KBM-7 (cell line): Measurements from ENCODE around the gene SAXO1.
"Not testable (repeated sequence)": the region's sequence is repeated elsewhere in the genome, so short reads cannot be mapped to it uniquely, and the experiment has no call there.

ENCODE experiments used
- DNase-seq: peaks from one replicate; pipeline ENCODE4 v3.0.0-alpha.2; 2015
- in situ Hi-C: fragments of 300-500 bp; cut with MboI; formaldehyde crosslinking; loops from 2 replicates; pipeline ENCODE4 v1.14.3; 2020; ENCODE audit warnings: low sequenced_read_pairs, low pct_unique_long_range_greater_than_20kb, mixed read lengths

Gene SAXO1

DNA sequence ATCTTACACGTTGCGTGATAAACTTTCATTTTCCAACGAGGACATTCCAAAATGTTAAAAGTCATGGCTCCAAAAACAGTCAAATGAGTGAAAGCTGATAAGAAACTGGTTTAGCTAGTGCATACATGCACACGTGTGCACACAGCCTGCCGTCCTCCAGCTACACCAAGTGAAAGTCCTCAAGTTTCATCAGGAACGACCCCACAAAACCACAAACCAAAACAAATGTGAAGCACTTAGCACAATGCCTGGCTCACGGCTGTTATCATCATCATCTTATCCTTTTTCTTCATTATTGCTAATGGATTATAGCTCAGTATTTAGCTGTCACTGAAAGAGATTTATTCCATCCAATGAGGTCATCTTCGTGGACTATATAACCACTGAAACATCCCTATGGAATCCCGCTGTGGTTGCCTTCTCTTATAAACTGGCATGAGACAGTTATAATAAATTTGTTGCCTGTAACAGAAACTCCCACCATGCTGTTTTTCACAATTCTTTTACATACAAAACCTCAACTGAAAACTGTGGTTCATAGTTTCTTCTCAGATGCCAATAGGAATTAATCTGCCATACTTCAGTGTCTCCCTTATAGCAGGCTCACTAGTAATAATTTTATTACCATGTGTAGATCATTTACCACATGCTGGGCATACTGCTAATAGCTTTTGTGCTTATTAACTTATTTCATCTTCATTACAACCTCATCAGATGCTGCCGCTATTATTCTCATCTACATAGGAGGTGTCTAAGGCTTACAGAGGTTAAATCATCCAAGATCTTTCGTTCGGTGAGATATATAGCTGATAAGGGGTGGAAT lies 56.1 kb downstream of the SAXO1 start:
- DNase-seq, result peak; percentile 7
- in situ Hi-C loops, result no loop called here

DNA sequence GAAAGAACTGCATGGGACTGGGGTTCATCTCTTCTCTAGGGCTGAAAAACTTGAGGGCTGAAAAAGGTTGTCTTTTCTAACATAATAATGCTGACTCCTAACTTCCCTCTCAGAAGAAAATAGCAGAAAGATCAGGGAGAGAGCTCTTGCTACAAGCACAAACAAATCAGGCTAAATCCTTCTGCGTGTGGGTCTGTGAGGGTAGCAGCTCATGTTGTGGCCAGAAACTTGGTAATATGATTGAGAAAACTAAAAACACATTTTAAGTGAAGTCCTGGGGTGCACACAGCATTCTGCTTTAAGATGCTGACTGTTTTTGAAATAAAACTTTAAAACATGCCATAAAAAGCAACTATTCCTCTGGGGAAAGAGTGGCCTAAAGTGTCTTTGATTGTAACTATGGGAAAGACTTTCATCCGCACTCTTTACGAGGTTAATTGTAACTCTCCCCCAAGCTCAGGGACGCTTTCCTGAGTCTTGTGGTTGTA lies 56.7 kb downstream of the SAXO1 start:
- in situ Hi-C loops, result no loop called here
- no peak for DNase-seq

GRCh38 chr9:18973348-18973747 lies 59.7 kb downstream of the SAXO1 start:
- no peak for DNase-seq
- in situ Hi-C loops, result no loop called here

GRCh38 chr9:18972675-18973074 lies 60.3 kb downstream of the SAXO1 start:
- in situ Hi-C loops, result no loop called here

GRCh38 chr9:18971909-18972308 lies 61.1 kb downstream of the SAXO1 start:
- no peak for DNase-seq
- in situ Hi-C loops, result no loop called here

More at GRCh38 chr9:18972675-18973074, 60.3 kb downstream of the SAXO1 start:
- DNase-seq, result no peak

DNA sequence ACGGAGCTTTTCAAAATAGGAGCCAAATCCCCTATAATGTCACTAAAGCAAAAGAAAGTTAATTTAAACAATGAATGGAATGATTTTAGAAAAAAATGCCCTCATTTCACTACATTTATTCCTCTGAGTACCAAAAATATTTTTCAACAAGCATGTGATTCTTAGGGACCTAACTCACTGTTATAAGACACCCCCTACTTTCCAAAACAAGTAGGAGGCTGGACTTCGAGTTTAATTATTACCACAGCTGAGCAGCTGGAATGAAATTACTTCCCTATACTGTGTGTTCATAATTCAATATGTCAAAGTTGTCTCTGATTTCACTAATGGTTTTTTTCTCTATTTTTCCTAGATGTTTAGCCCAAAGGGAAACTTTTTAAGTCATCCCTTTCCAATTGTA lies 61.6 kb downstream of the SAXO1 start:
- no peak for DNase-seq
- in situ Hi-C loops, result no loop called here

- DNase-seq, result no peak
- in situ Hi-C loops, result no loop called here
These were observed 62.6 kb downstream of the SAXO1 start for GRCh38 chr9:18970393-18970792.

GRCh38 chr9:18969128-18969527 lies 63.9 kb downstream of the SAXO1 start:
- in situ Hi-C loops, result no loop called here

DNA sequence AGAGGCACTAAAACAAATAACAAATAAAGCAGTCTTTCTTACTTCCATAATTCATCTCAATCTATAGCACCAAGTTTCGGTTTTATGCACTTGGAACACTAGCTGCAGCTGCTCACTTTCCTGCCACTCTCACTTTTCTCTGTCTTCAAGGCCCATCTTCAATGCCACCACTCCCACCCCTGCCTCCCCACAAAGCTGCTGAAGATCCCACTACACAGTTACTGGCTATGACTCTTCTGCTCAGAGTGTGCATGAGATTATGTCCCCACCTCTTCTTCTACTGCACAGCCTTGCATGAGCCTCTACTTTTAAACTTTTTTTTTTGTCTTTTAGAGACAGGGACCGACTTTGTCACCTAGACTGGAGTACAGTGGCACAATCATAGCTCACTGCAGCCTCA lies 77.4 kb downstream of the SAXO1 start:
- no peak for DNase-seq
- in situ Hi-C loops, result no loop called here

More at GRCh38 chr9:18969128-18969527, 63.9 kb downstream of the SAXO1 start:
- DNase-seq, result no peak

GRCh38 chr9:18951936-18952335 lies 81.1 kb downstream of the SAXO1 start:
- DNase-seq, result no peak
- in situ Hi-C loops, result no loop called here

DNA sequence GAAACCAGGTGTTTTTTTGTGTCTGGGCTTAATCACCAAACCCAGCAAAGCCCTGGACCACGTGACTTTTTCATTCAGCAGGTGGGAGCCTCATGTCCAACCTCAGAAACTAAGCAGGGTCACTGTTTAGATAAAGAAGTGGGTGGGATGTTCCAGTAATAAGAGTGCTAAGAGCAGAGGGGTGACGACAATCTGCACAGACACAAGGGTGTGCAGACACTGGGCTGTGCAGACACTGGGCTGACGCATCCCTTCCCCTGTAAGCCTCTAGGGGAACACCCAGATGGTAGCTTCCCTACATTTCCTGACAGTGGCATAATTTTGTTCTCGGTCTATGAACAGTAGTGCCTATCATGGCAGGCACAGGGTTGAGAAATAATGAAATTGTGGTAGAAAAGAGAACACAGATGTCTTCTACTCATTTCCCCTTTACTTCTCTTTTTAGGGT lies 85.1 kb downstream of the SAXO1 start:
- peak; percentile 10 for DNase-seq
- in situ Hi-C loops, result no loop called here

DNA sequence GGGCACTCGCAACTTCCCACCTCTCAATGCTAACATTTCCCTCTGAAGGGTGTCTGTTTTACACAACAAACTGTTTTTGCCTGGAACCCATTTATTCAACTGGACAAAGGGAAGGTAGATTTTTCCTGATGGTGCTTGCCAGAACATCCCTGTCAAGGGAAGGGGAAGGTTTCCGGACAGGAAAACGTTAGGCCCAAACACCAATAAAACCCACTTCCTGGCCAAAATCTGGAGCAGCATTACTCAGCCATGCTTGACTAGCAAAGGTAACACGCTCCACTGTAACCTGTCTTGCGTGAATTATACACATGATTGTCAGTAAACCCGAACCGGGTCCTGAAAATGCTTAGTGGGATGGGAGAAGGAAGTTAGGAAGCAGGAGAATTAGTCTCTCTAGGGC lies 90.2 kb downstream of the SAXO1 start:
- in situ Hi-C loops, result no loop called here
- DNase-seq, result no peak

DNA sequence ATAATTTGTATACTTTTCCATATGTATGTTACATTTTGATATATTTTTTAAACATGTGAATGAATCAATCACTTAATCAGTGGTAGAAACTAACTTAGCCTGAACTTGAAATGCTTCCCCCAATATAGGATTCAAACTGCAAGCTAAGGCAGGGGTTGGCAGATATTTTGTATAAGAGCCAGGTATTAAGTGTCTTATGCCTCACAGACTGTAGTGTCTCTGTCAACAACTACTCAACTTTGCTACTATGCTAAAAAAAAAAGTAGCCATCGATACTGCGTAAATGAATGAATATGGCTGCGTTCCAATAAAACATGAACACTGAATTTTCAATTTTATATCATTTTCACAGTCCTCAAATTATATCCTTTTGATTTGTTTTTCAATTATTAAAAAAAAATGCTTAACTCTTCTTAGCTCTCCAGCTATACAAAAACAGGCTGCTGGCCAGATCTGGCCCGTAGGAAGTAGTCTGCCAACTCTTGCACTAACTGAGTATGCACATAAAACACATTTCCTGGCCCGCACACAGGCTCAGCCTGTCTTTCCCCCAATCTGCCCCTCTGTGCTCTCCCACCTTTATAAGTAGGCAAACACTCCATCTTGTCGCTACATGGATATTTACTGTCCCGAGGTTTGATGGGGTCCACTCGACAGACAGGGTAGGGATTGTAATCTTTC lies 91.8 kb downstream of the SAXO1 start:
- in situ Hi-C loops, result no loop called here
- DNase-seq, result no peak

DNA sequence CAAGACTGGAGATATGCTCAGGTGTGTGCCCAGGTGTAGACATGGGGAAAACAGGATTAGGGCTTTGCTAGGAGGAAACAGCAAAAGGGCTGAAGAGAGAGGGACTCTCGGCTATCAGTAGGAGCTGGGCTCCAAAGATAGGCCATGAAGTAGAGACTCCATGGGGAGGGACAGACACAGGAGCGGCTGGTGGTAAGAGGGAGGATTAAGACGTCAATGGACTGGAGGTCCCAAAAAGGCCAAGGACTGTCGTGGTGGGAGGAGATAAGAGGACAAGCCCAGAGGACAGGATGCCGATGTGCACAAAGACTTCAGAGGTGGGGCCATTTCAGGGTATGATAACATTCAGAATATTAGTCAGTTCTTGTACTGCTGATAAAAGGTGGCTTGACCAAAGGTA lies 93.1 kb downstream of the SAXO1 start:
- no peak for DNase-seq
- in situ Hi-C loops, result no loop called here

DNA sequence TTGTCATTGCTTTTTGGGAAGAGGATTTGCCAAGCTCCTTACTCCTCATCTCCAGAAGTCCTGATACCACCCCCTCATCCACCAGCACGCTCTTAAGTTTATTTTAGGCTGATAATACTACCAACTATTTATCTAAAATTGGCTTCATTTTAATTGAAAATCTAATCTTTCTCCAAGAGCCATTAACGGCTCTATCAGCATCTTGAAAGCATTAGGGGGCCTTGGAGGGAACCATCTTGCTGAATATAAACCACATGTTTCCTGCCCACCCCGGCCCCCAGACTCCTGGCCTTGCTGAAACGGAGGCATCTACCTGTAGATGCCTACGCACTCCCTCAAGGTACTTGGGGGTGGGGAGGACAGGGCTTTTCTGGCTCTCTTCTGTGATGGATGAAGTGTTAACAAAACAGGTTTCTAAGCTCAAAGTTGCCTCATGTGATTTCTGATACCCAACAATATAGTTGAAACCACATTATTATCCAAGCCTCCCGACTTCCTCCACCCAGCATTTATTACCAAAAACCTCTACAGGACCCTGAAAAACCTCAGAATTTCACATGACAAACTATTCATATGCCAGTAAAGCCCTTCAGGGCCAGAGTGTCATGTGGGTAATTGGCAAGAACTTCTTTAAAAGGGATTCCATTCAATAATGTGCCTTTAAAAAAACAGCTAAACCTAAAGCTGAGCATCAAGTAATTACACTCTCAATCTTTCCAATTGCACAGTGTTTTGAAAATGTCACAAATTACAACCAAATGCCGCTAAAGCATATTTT lies 96.7 kb downstream of the SAXO1 start:
- no peak for DNase-seq
- in situ Hi-C loops, result no loop called here

DNA sequence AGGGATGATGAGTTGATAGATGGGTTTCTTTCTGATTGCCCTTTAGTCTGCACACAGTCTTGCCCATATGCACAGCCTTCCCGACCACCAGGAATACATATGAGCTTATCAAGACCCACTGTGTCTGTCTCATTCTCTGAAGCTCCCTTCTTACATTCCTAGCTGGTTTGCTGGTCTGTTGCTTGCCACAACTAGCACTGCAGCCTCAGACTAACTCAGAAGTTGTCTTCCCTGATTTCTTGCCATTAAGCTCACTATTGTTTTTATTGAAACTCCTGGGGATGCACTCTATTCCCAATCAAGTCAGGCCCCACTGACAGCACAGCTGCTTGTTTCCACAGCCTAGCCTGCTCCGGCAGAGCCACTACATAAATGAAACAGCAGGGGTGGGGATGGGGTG lies 97.5 kb downstream of the SAXO1 start:
- no peak for DNase-seq
- in situ Hi-C loops, result no loop called here

- in situ Hi-C loops, result not testable (repeated sequence)
These were observed 102.4 kb downstream of the SAXO1 start for GRCh38 chr9:18930611-18931010.

GRCh38 chr9:18928711-18929110 lies 104.3 kb downstream of the SAXO1 start:
- in situ Hi-C loops, result no loop called here
- DNase-seq, result no peak

More at GRCh38 chr9:18930611-18931010, 102.4 kb downstream of the SAXO1 start:
- not testable (repeated sequence) for DNase-seq

DNA sequence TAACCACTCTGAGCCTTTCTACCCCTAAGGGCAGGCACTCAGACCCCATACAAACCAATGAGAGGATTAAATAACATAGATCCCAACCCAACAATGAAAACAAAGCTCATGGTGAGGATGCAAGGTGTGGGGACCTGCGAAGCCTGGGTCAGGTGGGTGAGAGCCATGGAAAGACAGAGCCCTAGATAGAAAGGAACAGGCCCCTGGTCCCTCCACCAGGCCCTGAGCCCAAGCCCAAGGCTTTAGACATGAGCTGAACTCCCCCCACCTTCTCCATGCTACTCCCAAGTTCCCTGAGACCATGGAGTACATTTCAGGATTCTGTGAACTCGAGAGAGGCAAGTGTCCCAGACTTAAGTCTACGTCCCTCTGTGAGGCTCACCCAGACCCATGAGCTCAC lies 106.5 kb downstream of the SAXO1 start:
- DNase-seq, result no peak
- in situ Hi-C loops, result no loop called here

DNA sequence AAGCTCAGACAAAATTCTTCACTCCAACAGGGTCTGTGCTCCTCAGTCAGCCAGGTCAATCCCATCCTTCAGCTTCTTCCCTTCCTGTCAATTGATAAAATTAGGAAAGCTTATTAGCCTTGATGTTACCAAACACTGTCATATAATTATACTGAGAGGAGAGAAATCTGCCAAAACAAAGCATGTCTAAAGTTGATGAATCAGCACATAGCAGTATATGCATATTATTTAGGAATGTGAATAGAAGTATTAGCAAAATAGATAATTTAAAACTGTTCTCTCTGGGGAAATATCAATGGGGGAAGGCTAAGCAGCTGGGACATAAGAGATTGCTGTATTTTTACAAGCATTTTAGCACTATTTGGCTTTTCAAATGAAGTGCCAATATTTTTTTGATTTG lies 107.1 kb downstream of the SAXO1 start:
- no peak for DNase-seq
- in situ Hi-C loops, result no loop called here
